RWPE1 (cell line): ENCODE measurements around the gene NOLC1.

Experiments
- CTCF ChIA-PET: fragments of 350-600 bp; sonication (Branson Sonifier 250); formaldehyde crosslinking; extraction: SDS; loops from one replicate; lab custom pipeline; 2021; lab: Yijun Ruan, JAX
- POLR2A ChIA-PET: fragments of 400-600 bp; formaldehyde crosslinking; extraction: SDS; loops from one replicate; lab custom pipeline; 2020; ENCODE audit warnings: antibody characterized with exemption; ENCODE audit not compliant: low non-redundant PET; lab: Yijun Ruan, JAX
- DNase-seq: peaks from one replicate; pipeline ENCODE4 v3.0.0; 2012; ENCODE audit warnings: low spot score
- H3K27ac ChIP-seq: fragments of 450-650 bp; 2 replicates; pipeline ENCODE4 v1.5.1; 2017
- TF ChIP-seq, protein P1 (sequence below): fragments of 450-650 bp; conservative IDR thresholded peaks from 2 replicates; pipeline ENCODE4 v1.5.1; 2017; ENCODE audit warnings: low read depth, mild to moderate bottlenecking

Gene NOLC1

DNA sequence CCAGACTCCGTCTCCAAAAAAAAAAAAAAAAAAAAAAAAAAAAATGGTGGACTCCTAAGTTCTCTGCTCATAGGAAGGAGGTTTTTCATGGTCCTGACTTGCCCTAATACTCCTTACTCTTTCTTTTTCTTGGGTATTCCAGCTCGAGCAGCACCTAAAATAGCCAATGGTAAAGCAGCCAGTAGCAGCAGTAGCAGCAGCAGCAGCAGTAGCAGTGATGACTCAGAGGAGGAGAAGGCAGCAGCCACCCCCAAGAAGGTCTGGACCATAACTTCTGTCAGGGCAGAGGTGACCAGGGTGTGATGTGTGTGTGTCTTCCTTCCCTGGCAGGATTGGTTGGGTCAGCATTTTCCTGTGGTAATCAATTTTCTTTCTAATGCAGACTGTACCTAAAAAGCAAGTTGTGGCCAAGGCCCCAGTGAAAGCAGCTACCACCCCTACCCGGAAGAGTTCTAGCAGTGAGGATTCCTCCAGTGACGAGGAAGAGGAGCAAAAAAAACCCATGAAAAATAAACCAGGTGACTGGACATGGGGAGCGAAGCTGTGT lies 6.9 kb downstream of the NOLC1 start:
- CTCF ChIA-PET = interaction anchor here (3.0 kb wide), 1 partner anchor 10 kb away, joined by 19 read pairs; no protein-coding TSS in a partner anchor
- TF ChIP-seq, protein P1, sequence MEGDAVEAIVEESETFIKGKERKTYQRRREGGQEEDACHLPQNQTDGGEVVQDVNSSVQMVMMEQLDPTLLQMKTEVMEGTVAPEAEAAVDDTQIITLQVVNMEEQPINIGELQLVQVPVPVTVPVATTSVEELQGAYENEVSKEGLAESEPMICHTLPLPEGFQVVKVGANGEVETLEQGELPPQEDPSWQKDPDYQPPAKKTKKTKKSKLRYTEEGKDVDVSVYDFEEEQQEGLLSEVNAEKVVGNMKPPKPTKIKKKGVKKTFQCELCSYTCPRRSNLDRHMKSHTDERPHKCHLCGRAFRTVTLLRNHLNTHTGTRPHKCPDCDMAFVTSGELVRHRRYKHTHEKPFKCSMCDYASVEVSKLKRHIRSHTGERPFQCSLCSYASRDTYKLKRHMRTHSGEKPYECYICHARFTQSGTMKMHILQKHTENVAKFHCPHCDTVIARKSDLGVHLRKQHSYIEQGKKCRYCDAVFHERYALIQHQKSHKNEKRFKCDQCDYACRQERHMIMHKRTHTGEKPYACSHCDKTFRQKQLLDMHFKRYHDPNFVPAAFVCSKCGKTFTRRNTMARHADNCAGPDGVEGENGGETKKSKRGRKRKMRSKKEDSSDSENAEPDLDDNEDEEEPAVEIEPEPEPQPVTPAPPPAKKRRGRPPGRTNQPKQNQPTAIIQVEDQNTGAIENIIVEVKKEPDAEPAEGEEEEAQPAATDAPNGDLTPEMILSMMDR = no peak
- no peak for DNase-seq
- no peak overlapping the region for H3K27ac ChIP-seq
- POLR2A ChIA-PET = interaction anchor here (0.7 kb wide), 1 partner anchor 62 kb away, joined by 9 read pairs; no protein-coding TSS in a partner anchor

DNA sequence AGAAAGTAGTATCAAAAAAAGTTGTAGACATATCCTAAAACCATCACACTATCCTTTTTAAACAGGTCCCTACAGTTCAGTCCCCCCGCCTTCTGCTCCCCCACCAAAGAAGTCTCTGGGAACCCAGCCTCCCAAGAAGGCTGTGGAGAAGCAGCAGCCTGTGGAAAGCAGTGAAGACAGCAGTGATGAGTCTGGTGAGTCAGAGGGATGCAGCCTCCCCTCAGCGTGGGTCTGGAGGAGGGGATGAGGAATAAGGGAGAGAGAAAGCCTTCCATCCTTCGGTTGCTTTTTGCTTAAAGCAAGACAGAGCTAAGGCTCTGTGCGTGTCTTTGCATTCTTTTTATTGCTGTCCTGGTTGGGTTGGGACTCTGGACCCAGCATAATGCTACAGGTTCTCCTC lies 7.6 kb downstream of the NOLC1 start:
- DNase-seq = no peak
- no peak overlapping the region for H3K27ac ChIP-seq
- CTCF ChIA-PET = interaction anchor here (0.7 to 3.0 kb wide), 3 partner anchors 10 to 263 kb away, joined by 3 to 19 read pairs (median 3); no protein-coding TSS in a partner anchor
- POLR2A ChIA-PET = no interaction called here
- TF ChIP-seq, protein P1 = no peak

DNA sequence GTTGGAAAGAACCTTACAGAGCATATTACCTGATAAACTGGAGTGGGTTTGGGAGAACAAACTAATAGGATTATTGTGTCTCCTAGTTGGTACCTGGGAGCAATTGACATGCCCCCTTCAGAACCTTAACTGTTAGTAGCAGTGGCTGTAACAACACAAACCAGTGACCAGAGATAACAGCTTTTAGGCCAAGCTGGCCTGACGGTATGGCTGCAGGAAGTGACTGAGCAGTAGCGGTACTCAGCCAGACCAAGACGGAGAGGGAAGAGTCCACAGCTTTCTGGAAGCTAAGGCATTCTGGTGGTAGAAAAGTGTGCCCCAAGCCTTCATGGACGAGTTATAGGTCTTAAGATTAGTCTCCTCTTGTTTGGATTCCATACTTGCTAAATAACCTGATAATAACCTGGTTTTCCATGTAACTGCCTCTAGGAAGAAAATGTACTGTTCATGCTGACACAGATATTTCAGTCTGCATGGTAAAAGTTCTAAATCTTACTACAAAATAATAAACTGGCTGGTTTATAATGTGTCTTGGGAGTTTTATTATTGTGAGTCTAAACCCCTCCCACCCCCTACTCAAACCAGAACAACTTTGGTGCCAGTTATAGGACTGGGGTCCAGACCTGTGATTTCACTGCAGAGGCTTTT lies 11.3 kb downstream of the NOLC1 start:
- no peak for DNase-seq
- POLR2A ChIA-PET = no interaction called here
- no peak overlapping the region for H3K27ac ChIP-seq
- TF ChIP-seq, protein P1 = no peak
- CTCF ChIA-PET = no interaction called here

DNA sequence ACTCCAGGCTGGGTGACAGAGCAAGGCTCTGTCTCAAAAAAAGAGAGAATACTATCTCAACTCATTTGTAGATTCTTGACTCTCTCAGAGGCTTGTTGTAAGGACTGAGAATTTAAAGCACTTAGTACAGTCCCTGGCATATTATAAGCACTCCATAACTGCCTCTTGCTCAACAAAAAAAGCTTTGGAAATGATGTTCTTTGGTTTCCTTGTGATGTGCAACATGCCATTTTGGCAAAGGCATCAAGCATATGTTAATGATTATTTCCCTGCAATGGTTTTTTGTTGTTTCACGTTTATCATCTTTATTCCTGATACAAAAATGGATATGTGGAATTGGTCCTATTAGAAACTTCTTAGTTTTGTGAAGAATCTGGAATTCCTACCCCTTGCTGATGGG lies 15.7 kb downstream of the NOLC1 start:
- TF ChIP-seq, protein P1 = no peak
- H3K27ac ChIP-seq = no peak overlapping the region
- no peak for DNase-seq
- ChIA-PET CTCF (interaction anchor here (0.6 to 1.4 kb wide), 4 partner anchors 10 to 231 kb away, joined by 3 to 6 read pairs (median 4); partner anchors contain the start of gene PPRC1), POLR2A (no interaction called here)

DNA sequence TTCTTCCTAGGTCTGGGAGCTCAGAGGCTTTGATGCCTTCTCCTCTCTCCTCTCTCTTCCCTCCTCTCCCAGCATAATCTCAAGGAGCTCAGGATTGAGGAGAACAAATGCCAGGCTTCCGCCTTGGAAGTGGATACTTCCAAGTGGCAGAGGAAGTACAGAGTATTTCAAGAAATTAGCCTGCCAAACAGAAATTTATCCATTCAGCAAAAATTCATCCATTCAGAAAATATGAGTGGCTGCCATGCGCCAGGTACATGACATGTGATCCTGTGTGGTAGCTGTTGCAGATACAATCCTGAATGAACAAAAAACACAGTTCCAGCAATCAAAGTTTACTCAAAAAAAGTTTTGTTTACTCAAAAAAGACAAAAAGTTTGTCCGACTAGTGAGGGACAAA lies 18.4 kb downstream of the NOLC1 start:
- no peak overlapping the region for H3K27ac ChIP-seq
- POLR2A ChIA-PET = no interaction called here
- CTCF ChIA-PET = interaction anchor here (0.6 to 2.3 kb wide), 3 partner anchors 15 to 223 kb away, joined by 4 to 16 read pairs (median 7); no protein-coding TSS in a partner anchor
- TF ChIP-seq, protein P1 = no peak
- DNase-seq = no peak

DNA sequence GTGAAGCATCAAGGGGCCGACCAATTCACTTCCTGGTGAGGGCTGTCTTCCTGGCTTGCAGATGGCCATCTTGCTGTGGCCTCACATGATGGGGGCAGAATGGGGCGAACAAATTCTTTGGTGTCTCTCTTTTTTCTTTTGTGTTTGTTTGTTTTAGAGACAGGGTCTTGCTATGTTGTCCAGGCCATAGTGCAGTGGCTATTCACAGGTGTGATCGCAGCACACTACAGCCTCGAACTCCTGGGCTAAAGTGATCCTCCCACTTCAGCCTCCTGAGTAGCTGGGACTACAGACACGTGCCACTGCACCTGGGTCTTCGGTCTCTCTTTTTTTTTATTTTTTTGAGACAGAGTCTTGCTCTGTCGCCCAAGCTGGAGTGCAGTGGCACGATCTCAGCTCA lies 20.1 kb downstream of the NOLC1 start:
- POLR2A ChIA-PET = interaction anchor here (0.6 kb wide), 1 partner anchor 226 kb away, joined by 4 read pairs; no protein-coding TSS in a partner anchor
- TF ChIP-seq, protein P1 = no peak
- CTCF ChIA-PET = no interaction called here
- no peak for DNase-seq
- H3K27ac ChIP-seq = no peak overlapping the region
